Measurements from ENCODE around the gene SYN1. TPM values are rescaled to one million over a fixed set of nuclear protein-coding genes. Genes with fewer than 3 reads are reported as not detected.

SYN1 gene
- total RNA-seq, 1 experiment from 2014 or later = 11.7 TPM

- no peaks in the 10 kb centered on the region for H4K20me1 ChIP-seq (ENCODE audit: control insufficient read depth, insufficient read depth, insufficient read length)
- H3K4me3 Mint-ChIP-seq = no peak overlapping the region
- H3K56ac ChIP-seq (ENCODE audit: insufficient read length, low read depth, low read length) = no peak overlapping the region
- H4K5ac ChIP-seq (ENCODE audit: insufficient read length, low read depth, low read length) = no peak overlapping the region
- H3K36me3 Mint-ChIP-seq (ENCODE audit: insufficient read depth in 1 of 3, low read depth in 3 of 3) = peaks cover 0 to 6% (median 4%) of the 10 kb centered on the region in 3 experiments; a peak in 3 of 7 replicates
- H3K27me3 ChIP-seq (ENCODE audit: insufficient read depth, low read length) = no peaks in the 10 kb centered on the region
- no peak overlapping the region for H3K27ac Mint-ChIP-seq
- no peak for TF ChIP-seq CTCF (conservative IDR thresholded peaks at IDR 0.05)
- no peak for DNase-seq
- H3K79me2 ChIP-seq (ENCODE audit: insufficient read depth, low read length) = no peaks in the 10 kb centered on the region
- H3K18ac ChIP-seq (ENCODE audit: insufficient read length, low read depth, low read length) = no peak overlapping the region
- H4K91ac ChIP-seq (ENCODE audit: insufficient read length, low read depth, low read length) = no peak overlapping the region
- H3K23me2 ChIP-seq (ENCODE audit: insufficient read length, low read depth, low read length, poor library complexity, severe bottlenecking) = no peaks in the 10 kb centered on the region
- WGBS (ENCODE audit: extremely low coverage, insufficient read length, low lambda C conversion rate) = no CpG with 5 or more reads among the region's 8 CpGs
- H2AFZ ChIP-seq (ENCODE audit: low read length) = no peak overlapping the region
- no peaks in the 10 kb centered on the region for H3K79me1 ChIP-seq (ENCODE audit: insufficient read depth, low read depth, low read length, poor library complexity, severe bottlenecking)
- no peak overlapping the region for H2BK5ac ChIP-seq (ENCODE audit: insufficient read length, low read length)
- no peak overlapping the region for H2BK15ac ChIP-seq (ENCODE audit: low read depth, low read length)
- H3K4ac ChIP-seq (ENCODE audit: low read depth, low read length) = no peak overlapping the region
- no peak overlapping the region for H3K23ac ChIP-seq (ENCODE audit: insufficient read length, low read depth, low read length)
- no peaks in the 10 kb centered on the region; the same call in 1 of the 2 replicates for H3K27me3 Mint-ChIP-seq (ENCODE audit: low read depth)
- no peak overlapping the region for H2BK120ac ChIP-seq (ENCODE audit: low read depth, low read length, poor library complexity, severe bottlenecking)
- H3K4me1 Mint-ChIP-seq = peaks cover 0 to 2% of the 10 kb centered on the region in 2 experiments; a peak in 2 of 4 replicates
- no peak overlapping the region for H3T11ph ChIP-seq (ENCODE audit: low read length)
- H2BK20ac ChIP-seq (ENCODE audit: low read depth, low read length, poor library complexity, severe bottlenecking) = no peak overlapping the region
- no peak overlapping the region for H3K9ac ChIP-seq (ENCODE audit: extremely low read depth, insufficient read length, low read length)
- H2AK5ac ChIP-seq (ENCODE audit: insufficient read length, low read length) = no peak overlapping the region
- H3K27ac ChIP-seq (ENCODE audit: insufficient read length, low read depth, low read length) = no peak overlapping the region
- peaks cover 20% of the 10 kb centered on the region for H3K9me3 ChIP-seq (ENCODE audit: control insufficient read depth, low read depth, low read length)
- no peaks in the 10 kb centered on the region for H3K4me1 ChIP-seq (ENCODE audit: insufficient read depth, low read length)
- no peak overlapping the region for H4K8ac ChIP-seq (replicated peaks; ENCODE audit: insufficient read length, low read depth, low read length)
- no peak overlapping the region for H2BK12ac ChIP-seq (ENCODE audit: insufficient read length, low read depth, low read length)
- H3K9me3 Mint-ChIP-seq = peaks cover 66 to 68% of the 10 kb centered on the region in 2 experiments
- no peak overlapping the region for H3K14ac ChIP-seq (ENCODE audit: insufficient read depth, low read length)
- no peak overlapping the region for H3K4me2 ChIP-seq (ENCODE audit: insufficient read depth, insufficient read length, low read length)
Observed at GRCh38 chrX:47529548-47529947, 90.1 kb downstream of the SYN1 start.
